ENCODE results near the gene KLHL26.

- TF ChIP-seq POLR2AphosphoS5 (IDR thresholded peaks at IDR 0.05) (no peak), CTCF (IDR thresholded peaks at IDR 0.05) (no peak)
Observed at GRCh38 chr19:18699403-18700054, 62.7 kb downstream of the KLHL26 start.

Measured in transverse colon (tissue), 4 donors.